ENCODE data around the gene TBX21.

TBX21 gene

GRCh38 chr17:47716375-47716774 lies 16.7 kb upstream of the TBX21 start:
- TF ChIP-seq ZFP3 (CRISPR knock-in tag; IDR thresholded peaks at IDR 0.05) (no peak), PPARA (CRISPR knock-in tag; IDR thresholded peaks at IDR 0.05; ENCODE audit: borderline replicate concordance) (no peak), POU6F1 (CRISPR knock-in tag; IDR thresholded peaks at IDR 0.05; ENCODE audit: borderline replicate concordance, low read depth) (no peak), CSDC2 (CRISPR knock-in tag; IDR thresholded peaks at IDR 0.05) (no peak), ZFP30 (CRISPR knock-in tag; IDR thresholded peaks at IDR 0.05) (no peak), ZNF8 (CRISPR knock-in tag; IDR thresholded peaks at IDR 0.05) (no peak), ESRRG (CRISPR knock-in tag; IDR thresholded peaks at IDR 0.05) (no peak), SNAI2 (CRISPR knock-in tag; IDR thresholded peaks at IDR 0.05) (no peak), GLIS3 (CRISPR knock-in tag; IDR thresholded peaks at IDR 0.05) (no peak), ZNF70 (CRISPR knock-in tag; IDR thresholded peaks at IDR 0.05) (no peak), OSR1 (CRISPR knock-in tag; IDR thresholded peaks at IDR 0.05) (no peak), ZC3H10 (CRISPR knock-in tag; IDR thresholded peaks at IDR 0.05) (no peak), BACH2 (CRISPR knock-in tag; IDR thresholded peaks at IDR 0.05; ENCODE audit: borderline replicate concordance) (no peak), CREB5 (CRISPR knock-in tag; IDR thresholded peaks at IDR 0.05; ENCODE audit: low read depth) (no peak), TCF4 (CRISPR knock-in tag; IDR thresholded peaks at IDR 0.05; ENCODE audit: borderline replicate concordance) (no peak), ZNF565 (CRISPR knock-in tag; conservative IDR thresholded peaks at IDR 0.05; ENCODE audit: low read depth) (no peak), ISL1 (CRISPR knock-in tag; IDR thresholded peaks at IDR 0.05) (no peak)
- ATAC-seq: no peak

- peak; percentile 7; the same call in 1 of the 3 replicates for ATAC-seq
- TF ChIP-seq POU6F1 (CRISPR knock-in tag; IDR thresholded peaks at IDR 0.05; ENCODE audit: borderline replicate concordance, low read depth): no peak
- TF ChIP-seq ESRRG (CRISPR knock-in tag; IDR thresholded peaks at IDR 0.05): no peak
- TF ChIP-seq SNAI2 (CRISPR knock-in tag; IDR thresholded peaks at IDR 0.05): no peak
- TF ChIP-seq ZNF8 (CRISPR knock-in tag; IDR thresholded peaks at IDR 0.05): no peak
- no peak for TF ChIP-seq TSHZ2 (CRISPR knock-in tag; IDR thresholded peaks at IDR 0.05)
Observed at GRCh38 chr17:47717261-47717697, 15.8 kb upstream of the TBX21 start.

GRCh38 chr17:47717979-47718621 lies 14.9 kb upstream of the TBX21 start:
- 0 out of 3 replicates have a peak, but pooled peaks have one; percentile 3 for ATAC-seq
- TF ChIP-seq ZNF8 (CRISPR knock-in tag; IDR thresholded peaks at IDR 0.05): no peak
- no peak for TF ChIP-seq ISL1 (CRISPR knock-in tag; IDR thresholded peaks at IDR 0.05)
- no peak for TF ChIP-seq OSR1 (CRISPR knock-in tag; IDR thresholded peaks at IDR 0.05)
- no peak for TF ChIP-seq ZFP3 (CRISPR knock-in tag; IDR thresholded peaks at IDR 0.05)
- no peak for TF ChIP-seq ZFP30 (CRISPR knock-in tag; IDR thresholded peaks at IDR 0.05)
- no peak for TF ChIP-seq TOX (CRISPR knock-in tag; IDR thresholded peaks at IDR 0.05; ENCODE audit: borderline replicate concordance)
- no peak for TF ChIP-seq BACH2 (CRISPR knock-in tag; IDR thresholded peaks at IDR 0.05; ENCODE audit: borderline replicate concordance)
- no peak for TF ChIP-seq TCF4 (CRISPR knock-in tag; IDR thresholded peaks at IDR 0.05; ENCODE audit: borderline replicate concordance)
- no peak for TF ChIP-seq TSHZ2 (CRISPR knock-in tag; IDR thresholded peaks at IDR 0.05)
- TF ChIP-seq PPARA (CRISPR knock-in tag; IDR thresholded peaks at IDR 0.05; ENCODE audit: borderline replicate concordance): no peak
- no peak for TF ChIP-seq ZNF565 (CRISPR knock-in tag; conservative IDR thresholded peaks at IDR 0.05; ENCODE audit: low read depth)
- TF ChIP-seq RARB (CRISPR knock-in tag; IDR thresholded peaks at IDR 0.05): no peak
- TF ChIP-seq CSRNP3 (CRISPR knock-in tag; IDR thresholded peaks at IDR 0.05): no peak
- TF ChIP-seq ARNTL (CRISPR knock-in tag; IDR thresholded peaks at IDR 0.05; ENCODE audit: borderline replicate concordance, low read depth): no peak
- no peak for TF ChIP-seq GLIS3 (CRISPR knock-in tag; IDR thresholded peaks at IDR 0.05)
- TF ChIP-seq ZC3H10 (CRISPR knock-in tag; IDR thresholded peaks at IDR 0.05): no peak
- TF ChIP-seq SNAI2 (CRISPR knock-in tag; IDR thresholded peaks at IDR 0.05): no peak

Measured in SK-N-SH treated with all-trans-retinoic acid at 6 μM for 48 hours (cell line).